Testis (tissue), 3 donors: ENCODE data around the gene KLHDC10. TPM values are rescaled to one million over a fixed set of nuclear protein-coding genes. Genes with fewer than 3 reads are reported as not detected.
"Not testable (repeated sequence)": the region's sequence is repeated elsewhere in the genome, so short reads cannot be mapped to it uniquely, and the experiment has no call there.

Source experiments
- DNase-seq: peaks from one replicate; pipeline ENCODE4 v3.0.0-alpha.2; 2019
- H3K27ac ChIP-seq, 2 donors: fragments of 200-600 bp; sonication (generic); one replicate each; pipeline ENCODE4 v1.5.1; 2019
- H3K27me3 ChIP-seq: fragments of 200-600 bp; sonication (generic); one replicate; pipeline ENCODE4 v1.5.1; 2019
- H3K36me3 ChIP-seq: fragments of 200-600 bp; sonication (generic); one replicate; pipeline ENCODE4 v1.5.1; 2017; ENCODE audit warnings: low read depth; ENCODE audit errors: missing control alignments
- H3K4me1 ChIP-seq: fragments of 200-600 bp; sonication (generic); one replicate; pipeline ENCODE4 v1.5.1; 2019
- H3K4me3 ChIP-seq, 2 donors: fragments of 200-600 bp; sonication (generic); one replicate each; pipeline ENCODE4 v1.5.1; 2017 to 2019
- H3K9me3 ChIP-seq: fragments of 200-600 bp; sonication (generic); one replicate; pipeline ENCODE4 v1.5.1; 2017
- POLR2A ChIP-seq: fragments of 450-650 bp; IDR thresholded peaks from one replicate; pipeline ENCODE4 v1.6.1; 2017; ENCODE audit warnings: antibody characterized with exemption, mild to moderate bottlenecking, moderate library complexity
- WGBS, 2 donors: methylation state at CpG; one replicate each; pipeline ENCODE4 v1.1.5; 2018; 5-methylcytosine and 5-hydroxymethylcytosine counted together
- intact Hi-C: fragments of 100-400 bp; cut with DNase I; formaldehyde crosslinking; loops from one replicate; pipeline ENCODE4 v1.15.1; 2023; ENCODE audit warnings: low total_unique reads
- polyA plus RNA-seq: library from polyadenylated mRNA; stranded (reverse); fragments of 350-450 nt; fragmentation: Illumina TruSeq; extraction: RNeasy Lipid Tissue Mini Kit (QIAGEN cat#74804); gene quantifications from one replicate; pipeline ENCODE4 v1.2.3, GENCODE V29; 2014; ENCODE audit warnings: low read depth, low replicate concordance; ENCODE audit not compliant: insufficient read depth
- total RNA-seq, 2 donors: library from RNA; depleted of rRNA; stranded (reverse); fragments of >200 nt; gene quantifications; one replicate each; pipeline ENCODE4 v1.2.3, GENCODE V29; 2016
- TF ChIP-seq, protein P1 (sequence below), 3 experiments: fragments of 450-650 bp in 2 of 3; fragments of 200-600 bp in 1 of 3; sonication (generic) in 1 of 3; IDR thresholded peaks; one replicate each; pipeline ENCODE4 v1.5.1; 2016 to 2019; ENCODE audit warnings: antibody characterized with exemption in 3 of 3, mild to moderate bottlenecking in 2 of 3, moderate library complexity in 1 of 3

KLHDC10 gene
- total and polyA plus RNA-seq, 3 donors from 2014 or later: 38.4 to 122 (median 44.3) TPM

DNA sequence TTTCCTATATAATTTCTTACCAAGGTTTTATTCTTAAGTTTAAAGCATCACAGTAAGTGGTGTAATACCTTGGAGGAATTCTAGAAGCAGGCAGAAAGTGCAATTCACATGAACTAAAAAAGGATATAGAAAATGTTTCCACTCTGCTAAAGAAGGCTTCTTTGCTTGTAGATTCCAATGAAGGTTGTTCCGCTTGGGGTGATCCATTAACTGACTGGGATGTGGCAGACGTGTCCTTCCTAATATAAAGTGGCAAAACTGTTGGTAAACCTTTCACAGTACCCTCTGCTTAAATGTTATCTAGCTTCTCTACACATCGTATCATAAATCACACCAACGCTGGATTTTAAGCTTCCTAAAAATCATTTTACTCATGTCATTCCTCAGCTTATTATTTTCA is 21.4 kb upstream of the KLHDC10 start:
- WGBS, 2 donors: 77 to 81% methylated on average over 4 of the region's 4 CpGs

DNA sequence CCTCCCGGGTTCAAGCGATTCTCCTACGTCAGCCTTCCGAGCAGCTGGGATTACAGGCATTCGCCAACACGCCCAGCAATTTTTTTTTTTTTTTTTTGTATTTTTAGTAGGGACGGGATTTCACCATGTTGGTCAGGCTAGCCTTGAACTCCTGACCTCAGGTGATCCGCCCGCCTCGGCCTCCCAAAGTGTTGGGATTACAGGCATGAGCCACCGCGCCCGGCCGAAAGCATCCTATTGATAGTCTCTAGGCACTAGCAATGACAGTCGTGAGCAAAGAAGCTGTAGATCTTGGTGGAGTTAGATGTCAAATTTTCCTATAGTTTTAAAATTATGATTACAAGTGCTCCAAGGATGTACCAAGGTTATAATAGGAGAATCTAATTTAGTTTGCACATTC is 18.1 kb upstream of the KLHDC10 start:
- intact Hi-C loops: not testable (repeated sequence)
- 43 to 82% methylated on average over 15 of the region's 15 CpGs for WGBS, 2 donors

More for the DNA sequence above, 21.4 kb upstream of the KLHDC10 start:
- intact Hi-C loops: no loop called here
- H3K9me3 ChIP-seq: no peaks in the 10 kb centered on the region
- H3K36me3 ChIP-seq: no peaks in the 10 kb centered on the region
- TF ChIP-seq POLR2A: no peak
- TF ChIP-seq, protein P1, sequence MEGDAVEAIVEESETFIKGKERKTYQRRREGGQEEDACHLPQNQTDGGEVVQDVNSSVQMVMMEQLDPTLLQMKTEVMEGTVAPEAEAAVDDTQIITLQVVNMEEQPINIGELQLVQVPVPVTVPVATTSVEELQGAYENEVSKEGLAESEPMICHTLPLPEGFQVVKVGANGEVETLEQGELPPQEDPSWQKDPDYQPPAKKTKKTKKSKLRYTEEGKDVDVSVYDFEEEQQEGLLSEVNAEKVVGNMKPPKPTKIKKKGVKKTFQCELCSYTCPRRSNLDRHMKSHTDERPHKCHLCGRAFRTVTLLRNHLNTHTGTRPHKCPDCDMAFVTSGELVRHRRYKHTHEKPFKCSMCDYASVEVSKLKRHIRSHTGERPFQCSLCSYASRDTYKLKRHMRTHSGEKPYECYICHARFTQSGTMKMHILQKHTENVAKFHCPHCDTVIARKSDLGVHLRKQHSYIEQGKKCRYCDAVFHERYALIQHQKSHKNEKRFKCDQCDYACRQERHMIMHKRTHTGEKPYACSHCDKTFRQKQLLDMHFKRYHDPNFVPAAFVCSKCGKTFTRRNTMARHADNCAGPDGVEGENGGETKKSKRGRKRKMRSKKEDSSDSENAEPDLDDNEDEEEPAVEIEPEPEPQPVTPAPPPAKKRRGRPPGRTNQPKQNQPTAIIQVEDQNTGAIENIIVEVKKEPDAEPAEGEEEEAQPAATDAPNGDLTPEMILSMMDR (IDR thresholded peaks at IDR 0.05): no peak
- H3K4me1 ChIP-seq: peaks cover 10% of the 10 kb centered on the region
- no peak overlapping the region for H3K27ac ChIP-seq
- no peak overlapping the region for H3K4me3 ChIP-seq
- no peaks in the 10 kb centered on the region for H3K27me3 ChIP-seq
- DNase-seq: no peak

DNA sequence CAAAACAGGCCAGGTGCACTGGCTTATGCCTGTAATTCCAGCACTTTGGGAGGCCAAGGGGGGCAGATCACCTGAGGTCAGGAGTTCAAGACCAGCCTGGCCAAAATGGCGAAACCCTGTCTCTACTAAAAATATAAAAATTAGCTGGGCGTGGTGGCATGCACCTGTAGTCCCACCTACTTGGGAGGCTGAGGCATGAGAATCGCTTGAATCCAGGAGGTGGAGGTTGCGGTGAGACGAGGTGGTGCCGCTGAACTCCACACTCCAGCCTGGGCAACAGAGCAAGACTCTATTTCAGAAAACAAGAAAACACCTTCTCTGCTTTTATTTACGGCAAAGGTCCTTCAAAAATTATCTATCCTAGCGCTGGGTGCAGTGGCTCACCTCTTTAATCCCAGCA is 15.1 kb upstream of the KLHDC10 start:
- H3K27me3 ChIP-seq, H3K27ac ChIP-seq, H3K36me3 ChIP-seq, H3K9me3 ChIP-seq, H3K4me3 ChIP-seq, DNase-seq, intact Hi-C loops, H3K4me1 ChIP-seq: not testable (repeated sequence)
- WGBS, 2 donors: 89 to 93% methylated on average over 8 of the region's 8 CpGs

More for the DNA sequence above, 18.1 kb upstream of the KLHDC10 start:
- Histone ChIP-seq H3K4me1 (peaks cover 10% of the 10 kb centered on the region), H3K4me3 (peak overlapping the region in 1 of 2 donors; percentile 78)
- DNase-seq, H3K9me3 ChIP-seq, H3K27ac ChIP-seq, H3K27me3 ChIP-seq, H3K36me3 ChIP-seq: not testable (repeated sequence)

DNA sequence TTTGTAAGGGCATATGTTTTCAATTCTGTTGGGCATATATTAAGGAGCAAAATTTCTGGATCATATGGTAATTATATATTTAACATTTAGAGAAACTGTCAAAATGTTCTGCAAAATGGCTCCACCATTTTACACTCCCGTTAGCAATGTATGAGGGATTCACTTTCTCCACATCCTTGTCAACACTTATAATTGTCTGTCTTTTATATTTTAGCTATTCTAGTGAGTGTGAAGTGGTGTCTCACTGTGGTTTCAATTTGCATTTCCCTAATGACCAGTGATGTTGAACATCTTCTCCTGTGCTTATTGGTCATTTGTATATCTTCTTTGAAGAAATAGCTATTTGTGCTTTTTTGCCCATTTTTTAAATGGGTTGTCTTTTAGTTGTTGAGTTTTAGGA is 8.1 kb upstream of the KLHDC10 start:
- 86 to 93% methylated on average over 1 of the region's 1 CpG for WGBS, 2 donors
- Histone ChIP-seq H3K27me3 (no peaks in the 10 kb centered on the region), H3K4me3 (no peak overlapping the region), H3K36me3 (no peaks in the 10 kb centered on the region), H3K27ac (no peak overlapping the region), H3K9me3 (no peaks in the 10 kb centered on the region), H3K4me1 (peaks cover 5% of the 10 kb centered on the region)
- DNase-seq: no peak
- TF ChIP-seq, protein P1 (IDR thresholded peaks at IDR 0.05): no peak
- no peak for TF ChIP-seq POLR2A
- intact Hi-C loops: no loop called here

DNA sequence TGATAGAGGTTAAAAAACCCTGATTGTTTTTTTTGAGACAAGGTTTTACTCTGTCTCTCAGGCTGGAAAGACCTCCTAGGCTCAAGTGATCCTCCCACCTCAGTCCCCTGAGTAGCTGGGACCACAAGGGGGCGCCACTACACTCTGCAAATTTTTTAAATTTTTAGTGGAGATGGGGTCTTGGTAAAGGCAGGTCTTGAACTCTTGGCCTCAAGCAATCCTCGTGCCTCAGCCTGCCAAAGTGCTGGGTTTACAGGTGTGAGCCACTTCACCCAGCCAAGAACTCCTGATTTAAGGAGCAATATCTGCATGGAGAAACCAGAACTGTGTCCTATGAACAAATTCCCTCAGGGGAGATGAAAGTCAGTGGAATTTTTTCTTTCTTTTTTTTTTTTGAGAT is 7.3 kb upstream of the KLHDC10 start:
- Histone ChIP-seq H3K36me3 (no peaks in the 10 kb centered on the region), H3K9me3 (no peaks in the 10 kb centered on the region), H3K27ac (no peak overlapping the region), H3K4me3 (no peak overlapping the region), H3K4me1 (peaks cover 5% of the 10 kb centered on the region), H3K27me3 (no peaks in the 10 kb centered on the region)
- TF ChIP-seq POLR2A: no peak
- TF ChIP-seq, protein P1 (IDR thresholded peaks at IDR 0.05): peak; percentile 34 to 70 (median 41)
- WGBS, 2 donors: 12 to 19% methylated on average over 2 of the region's 2 CpGs
- intact Hi-C loops: no loop called here
- DNase-seq: peak; percentile 40

DNA sequence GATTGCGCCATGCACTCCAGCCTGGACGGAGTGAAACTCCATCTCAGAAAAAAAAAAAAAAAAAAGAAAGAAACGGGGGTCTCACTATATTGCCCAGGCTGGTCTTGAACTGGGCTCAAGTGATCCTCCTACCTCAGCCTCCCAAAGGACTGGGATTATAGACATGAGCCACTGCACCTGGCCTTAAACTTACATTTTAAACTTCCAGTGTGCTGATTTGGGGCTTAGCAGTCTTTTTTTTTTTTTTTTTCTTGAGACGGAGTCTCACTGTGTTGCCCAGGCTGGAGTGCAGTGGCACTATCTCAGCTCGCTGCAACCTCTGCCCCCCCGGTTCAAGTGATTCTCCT is 5.8 kb upstream of the KLHDC10 start:
- WGBS, 2 donors: 85 to 88% methylated on average over 6 of the region's 6 CpGs

More for the DNA sequence above, 5.8 kb upstream of the KLHDC10 start:
- H3K27me3 ChIP-seq, H3K9me3 ChIP-seq, DNase-seq, H3K4me3 ChIP-seq, H3K36me3 ChIP-seq, intact Hi-C loops, H3K27ac ChIP-seq, H3K4me1 ChIP-seq: not testable (repeated sequence)
